ENCODE data around the gene PES1.
"Not testable (repeated sequence)": the region's sequence is repeated elsewhere in the genome, so short reads cannot be mapped to it uniquely, and the experiment has no call there.

The PES1 gene

DNA sequence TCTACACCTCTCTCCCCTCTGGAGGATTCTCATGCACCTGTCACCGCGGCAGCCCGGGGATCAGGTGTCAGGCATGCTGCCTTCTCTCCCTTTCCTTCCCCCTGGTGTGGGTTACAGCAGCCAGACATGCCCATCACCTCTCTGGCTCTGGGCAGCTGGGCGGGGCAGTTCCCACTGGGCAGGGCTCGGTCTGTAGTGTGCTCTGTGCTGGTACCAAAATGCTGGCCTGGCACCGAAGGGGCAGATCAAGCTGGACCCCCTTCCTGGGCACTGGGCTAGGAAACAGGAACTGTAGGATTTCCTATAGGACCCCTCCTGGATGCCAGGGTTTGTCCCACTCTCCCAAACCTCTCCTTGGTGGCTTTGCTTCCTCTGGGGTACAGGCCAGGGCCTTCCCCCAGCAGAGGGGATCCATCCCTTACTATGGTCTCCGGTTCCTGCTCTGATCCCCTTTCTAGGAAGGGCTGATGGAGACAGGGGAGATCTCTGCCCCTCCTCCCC, 18.1 kb downstream of the PES1 start:
- Histone ChIP-seq H3K9ac (ENCODE audit: low read depth, low read length) (no peak overlapping the region), H3K4me3 (ENCODE audit: low read length) (no peak overlapping the region), H3K4me2 (ENCODE audit: low read length) (no peak overlapping the region), H3K4me1 (ENCODE audit: control insufficient read depth, insufficient read depth, low read length) (peaks cover 16% of the 10 kb centered on the region), H3K27me3 (ENCODE audit: control insufficient read depth, insufficient read depth, low read length) (peaks cover 8% of the 10 kb centered on the region), H3K36me3 (ENCODE audit: insufficient read depth, low read length) (peaks cover 30% of the 10 kb centered on the region), H3K9me3 (replicated peaks; ENCODE audit: low read length) (no peaks in the 10 kb centered on the region)

DNA sequence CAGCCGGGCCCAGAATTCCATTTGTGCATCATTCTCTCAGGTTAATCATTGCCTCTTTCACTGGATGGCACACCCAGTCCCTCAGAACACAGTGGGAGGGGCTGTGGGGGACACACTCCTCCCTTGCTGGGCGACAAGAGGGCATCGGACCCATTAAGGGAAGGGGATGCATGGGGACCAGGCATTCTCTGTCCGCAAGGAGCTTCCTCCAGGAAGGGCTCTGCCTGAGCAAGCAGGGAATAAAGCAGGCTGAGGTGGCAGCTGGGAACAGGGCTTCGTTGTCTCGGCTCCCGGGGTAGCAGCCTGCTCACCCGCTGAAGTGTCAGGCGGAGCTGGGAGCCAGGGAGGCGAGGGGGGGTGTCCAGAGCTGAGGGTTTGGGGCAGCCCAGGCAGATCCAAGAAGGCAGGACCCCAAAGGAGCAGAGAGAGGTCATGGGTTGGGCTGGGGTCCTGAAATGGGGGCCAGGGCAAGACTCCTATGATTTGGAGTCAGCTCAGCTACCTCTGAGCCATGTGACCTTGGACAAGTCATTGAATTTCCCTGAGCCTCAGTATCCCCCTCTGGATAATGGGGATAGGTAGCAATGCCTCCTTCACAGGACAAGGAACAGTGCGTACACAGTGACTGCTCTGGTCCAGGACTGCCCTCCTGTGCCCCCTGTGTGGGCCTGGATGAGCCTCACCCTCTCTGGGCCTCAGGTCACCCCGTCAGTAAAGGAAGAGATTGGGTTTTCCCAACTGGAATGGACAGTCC, 18.7 kb downstream of the PES1 start:
- H3K4me3 ChIP-seq (ENCODE audit: low read length): no peak overlapping the region

GRCh38 chr22:30572210-30572609, 19.5 kb downstream of the PES1 start:
- Histone ChIP-seq H3K4me2 (ENCODE audit: low read length) (no peak overlapping the region), H3K9me3 (replicated peaks; ENCODE audit: low read length) (no peaks in the 10 kb centered on the region), H3K4me1 (ENCODE audit: control insufficient read depth, insufficient read depth, low read length) (peaks cover 16% of the 10 kb centered on the region), H3K4me3 (ENCODE audit: low read length) (no peak overlapping the region), H3K27me3 (ENCODE audit: control insufficient read depth, insufficient read depth, low read length) (peaks cover 13% of the 10 kb centered on the region), H3K36me3 (ENCODE audit: insufficient read depth, low read length) (peaks cover 17% of the 10 kb centered on the region), H3K9ac (ENCODE audit: low read depth, low read length) (no peak overlapping the region)

More for the DNA sequence above, 18.7 kb downstream of the PES1 start:
- peaks cover 11% of the 10 kb centered on the region for H3K27me3 ChIP-seq (ENCODE audit: control insufficient read depth, insufficient read depth, low read length)
- H3K9ac ChIP-seq (ENCODE audit: low read depth, low read length): no peak overlapping the region
- peaks cover 16% of the 10 kb centered on the region for H3K4me1 ChIP-seq (ENCODE audit: control insufficient read depth, insufficient read depth, low read length)
- H3K4me2 ChIP-seq (ENCODE audit: low read length): no peak overlapping the region
- no peaks in the 10 kb centered on the region for H3K9me3 ChIP-seq (replicated peaks; ENCODE audit: low read length)
- H3K36me3 ChIP-seq (ENCODE audit: insufficient read depth, low read length): peaks cover 25% of the 10 kb centered on the region

- H3K4me1 ChIP-seq (ENCODE audit: control insufficient read depth, insufficient read depth, low read length): peaks cover 1% of the 10 kb centered on the region
- no peak overlapping the region for H3K4me3 ChIP-seq (ENCODE audit: low read length)
- H3K27me3 ChIP-seq (ENCODE audit: control insufficient read depth, insufficient read depth, low read length): peaks cover 30% of the 10 kb centered on the region
- no peaks in the 10 kb centered on the region for H3K36me3 ChIP-seq (ENCODE audit: insufficient read depth, low read length)
- no peaks in the 10 kb centered on the region for H3K9me3 ChIP-seq (replicated peaks; ENCODE audit: low read length)
- no peak overlapping the region for H3K9ac ChIP-seq (ENCODE audit: low read depth, low read length)
- H3K4me2 ChIP-seq (ENCODE audit: low read length): no peak overlapping the region
Measured at GRCh38 chr22:30569674-30570202, 22.0 kb downstream of the PES1 start.

DNA sequence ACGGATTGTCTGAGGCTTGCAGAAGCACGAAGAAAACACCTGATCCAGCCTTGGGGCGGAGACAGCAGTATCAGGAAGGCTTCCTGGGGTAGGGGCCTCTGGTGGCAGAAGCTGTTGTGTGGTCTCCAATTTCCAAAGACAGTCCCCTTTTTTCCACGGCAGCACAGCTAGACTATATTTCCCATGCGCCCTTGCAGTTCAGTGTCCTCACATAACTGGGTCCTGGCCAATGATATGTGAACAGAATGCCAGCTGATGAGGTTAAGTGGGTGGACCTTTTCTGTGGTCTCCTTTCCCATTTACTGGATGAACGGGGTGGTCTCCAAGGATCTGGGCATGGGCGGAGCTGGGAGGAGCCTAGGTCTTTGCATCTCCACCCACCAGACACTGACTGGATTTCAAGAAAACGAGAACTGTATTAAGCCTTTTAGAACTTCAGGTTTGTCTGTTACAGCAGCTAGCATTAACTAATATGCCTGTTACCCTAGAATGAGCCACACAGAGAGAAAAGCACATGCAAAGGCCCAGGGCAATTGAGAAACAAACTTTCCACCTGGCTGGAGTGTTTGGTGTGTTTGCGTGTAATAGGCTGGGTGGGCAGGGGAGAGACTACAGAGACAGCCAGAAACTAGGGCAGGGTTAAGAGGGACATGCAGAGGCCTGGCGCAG, 23.4 kb downstream of the PES1 start:
- no peaks in the 10 kb centered on the region for H3K4me1 ChIP-seq (ENCODE audit: control insufficient read depth, insufficient read depth, low read length)
- H3K4me2 ChIP-seq (ENCODE audit: low read length): no peak overlapping the region
- peaks cover 35% of the 10 kb centered on the region for H3K27me3 ChIP-seq (ENCODE audit: control insufficient read depth, insufficient read depth, low read length)

GRCh38 chr22:30567277-30567676, 24.4 kb downstream of the PES1 start:
- not testable (repeated sequence) for H3K4me2 ChIP-seq (ENCODE audit: low read length); H3K36me3 ChIP-seq (ENCODE audit: insufficient read depth, low read length); H3K4me3 ChIP-seq (ENCODE audit: low read length); H3K9ac ChIP-seq (ENCODE audit: low read depth, low read length); H3K9me3 ChIP-seq (replicated peaks; ENCODE audit: low read length); H3K4me1 ChIP-seq (ENCODE audit: control insufficient read depth, insufficient read depth, low read length)
- H3K27me3 ChIP-seq (ENCODE audit: control insufficient read depth, insufficient read depth, low read length): peaks cover 35% of the 10 kb centered on the region

More for the DNA sequence above, 23.4 kb downstream of the PES1 start:
- Histone ChIP-seq H3K4me3 (ENCODE audit: low read length) (no peak overlapping the region), H3K9ac (ENCODE audit: low read depth, low read length) (no peak overlapping the region), H3K9me3 (replicated peaks; ENCODE audit: low read length) (no peaks in the 10 kb centered on the region), H3K36me3 (ENCODE audit: insufficient read depth, low read length) (no peaks in the 10 kb centered on the region)

- Histone ChIP-seq H3K4me2 (ENCODE audit: low read length) (no peak overlapping the region), H3K36me3 (ENCODE audit: insufficient read depth, low read length) (no peaks in the 10 kb centered on the region), H3K9ac (ENCODE audit: low read depth, low read length) (no peak overlapping the region), H3K4me3 (ENCODE audit: low read length) (no peak overlapping the region), H3K27me3 (ENCODE audit: control insufficient read depth, insufficient read depth, low read length) (peaks cover 35% of the 10 kb centered on the region), H3K9me3 (replicated peaks; ENCODE audit: low read length) (no peaks in the 10 kb centered on the region), H3K4me1 (ENCODE audit: control insufficient read depth, insufficient read depth, low read length) (no peaks in the 10 kb centered on the region)
Measured at GRCh38 chr22:30566125-30566524, 25.6 kb downstream of the PES1 start.

GRCh38 chr22:30565341-30565740, 26.4 kb downstream of the PES1 start:
- H3K36me3 ChIP-seq (ENCODE audit: insufficient read depth, low read length): no peaks in the 10 kb centered on the region
- H3K4me2 ChIP-seq (ENCODE audit: low read length): no peak overlapping the region
- H3K9ac ChIP-seq (ENCODE audit: low read depth, low read length): no peak overlapping the region
- no peaks in the 10 kb centered on the region for H3K4me1 ChIP-seq (ENCODE audit: control insufficient read depth, insufficient read depth, low read length)
- no peaks in the 10 kb centered on the region for H3K9me3 ChIP-seq (replicated peaks; ENCODE audit: low read length)
- peaks cover 33% of the 10 kb centered on the region for H3K27me3 ChIP-seq (ENCODE audit: control insufficient read depth, insufficient read depth, low read length)
- no peak overlapping the region for H3K4me3 ChIP-seq (ENCODE audit: low read length)

- Histone ChIP-seq H3K9ac (ENCODE audit: low read depth, low read length) (no peak overlapping the region), H3K27me3 (ENCODE audit: control insufficient read depth, insufficient read depth, low read length) (peaks cover 28% of the 10 kb centered on the region), H3K36me3 (ENCODE audit: insufficient read depth, low read length) (no peaks in the 10 kb centered on the region), H3K9me3 (replicated peaks; ENCODE audit: low read length) (no peaks in the 10 kb centered on the region), H3K4me1 (ENCODE audit: control insufficient read depth, insufficient read depth, low read length) (no peaks in the 10 kb centered on the region), H3K4me3 (ENCODE audit: low read length) (no peak overlapping the region), H3K4me2 (ENCODE audit: low read length) (no peak overlapping the region)
Measured at GRCh38 chr22:30564761-30565119, 27.0 kb downstream of the PES1 start.

DNA sequence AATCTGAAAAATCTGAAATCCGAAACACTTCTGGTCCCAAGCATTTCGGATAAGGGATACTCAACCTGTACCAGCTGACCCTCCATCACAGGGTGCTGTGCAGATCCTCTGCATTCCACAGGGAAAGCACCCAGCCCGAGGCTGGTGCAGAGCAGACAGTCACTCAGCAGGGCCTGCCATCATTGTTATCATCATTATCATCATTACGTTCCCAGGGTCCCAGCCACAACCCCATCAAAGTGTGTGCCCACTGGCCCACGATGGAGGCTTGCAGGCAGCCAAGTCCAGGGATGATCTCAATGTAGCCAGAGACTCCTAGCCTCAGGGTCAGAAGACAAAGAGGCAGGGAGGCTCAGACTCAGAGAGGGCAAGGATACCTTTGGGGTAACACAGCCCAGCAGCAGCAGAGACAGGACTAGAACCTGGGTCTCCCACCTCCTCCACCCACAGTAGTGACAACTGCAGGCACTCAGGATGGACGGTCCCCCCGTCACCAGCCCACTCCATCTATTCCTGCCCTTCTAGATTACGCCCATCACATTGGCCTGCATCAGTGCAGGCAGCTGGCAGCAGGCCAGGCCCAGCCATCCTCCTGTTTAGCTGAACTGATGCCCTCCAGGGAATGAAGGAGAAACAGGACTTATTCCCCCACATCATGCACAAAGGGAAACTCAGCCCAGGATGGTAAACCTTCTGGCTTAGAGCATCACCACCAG, 27.5 kb downstream of the PES1 start:
- Histone ChIP-seq H3K4me2 (ENCODE audit: low read length) (no peak overlapping the region), H3K4me3 (ENCODE audit: low read length) (no peak overlapping the region), H3K27me3 (ENCODE audit: control insufficient read depth, insufficient read depth, low read length) (peaks cover 28% of the 10 kb centered on the region), H3K9ac (ENCODE audit: low read depth, low read length) (no peak overlapping the region), H3K9me3 (replicated peaks; ENCODE audit: low read length) (no peaks in the 10 kb centered on the region), H3K4me1 (ENCODE audit: control insufficient read depth, insufficient read depth, low read length) (no peaks in the 10 kb centered on the region), H3K36me3 (ENCODE audit: insufficient read depth, low read length) (no peaks in the 10 kb centered on the region)

GRCh38 chr22:30562366-30562765, 29.3 kb downstream of the PES1 start:
- H3K4me1 ChIP-seq (ENCODE audit: control insufficient read depth, insufficient read depth, low read length): no peaks in the 10 kb centered on the region
- no peak overlapping the region for H3K4me2 ChIP-seq (ENCODE audit: low read length)
- H3K9me3 ChIP-seq (replicated peaks; ENCODE audit: low read length): no peaks in the 10 kb centered on the region
- peaks cover 22% of the 10 kb centered on the region for H3K27me3 ChIP-seq (ENCODE audit: control insufficient read depth, insufficient read depth, low read length)
- H3K36me3 ChIP-seq (ENCODE audit: insufficient read depth, low read length): no peaks in the 10 kb centered on the region
- no peak overlapping the region for H3K9ac ChIP-seq (ENCODE audit: low read depth, low read length)
- H3K4me3 ChIP-seq (ENCODE audit: low read length): no peak overlapping the region
